ENCODE data around the gene TM9SF4.

The TM9SF4 gene

DNA sequence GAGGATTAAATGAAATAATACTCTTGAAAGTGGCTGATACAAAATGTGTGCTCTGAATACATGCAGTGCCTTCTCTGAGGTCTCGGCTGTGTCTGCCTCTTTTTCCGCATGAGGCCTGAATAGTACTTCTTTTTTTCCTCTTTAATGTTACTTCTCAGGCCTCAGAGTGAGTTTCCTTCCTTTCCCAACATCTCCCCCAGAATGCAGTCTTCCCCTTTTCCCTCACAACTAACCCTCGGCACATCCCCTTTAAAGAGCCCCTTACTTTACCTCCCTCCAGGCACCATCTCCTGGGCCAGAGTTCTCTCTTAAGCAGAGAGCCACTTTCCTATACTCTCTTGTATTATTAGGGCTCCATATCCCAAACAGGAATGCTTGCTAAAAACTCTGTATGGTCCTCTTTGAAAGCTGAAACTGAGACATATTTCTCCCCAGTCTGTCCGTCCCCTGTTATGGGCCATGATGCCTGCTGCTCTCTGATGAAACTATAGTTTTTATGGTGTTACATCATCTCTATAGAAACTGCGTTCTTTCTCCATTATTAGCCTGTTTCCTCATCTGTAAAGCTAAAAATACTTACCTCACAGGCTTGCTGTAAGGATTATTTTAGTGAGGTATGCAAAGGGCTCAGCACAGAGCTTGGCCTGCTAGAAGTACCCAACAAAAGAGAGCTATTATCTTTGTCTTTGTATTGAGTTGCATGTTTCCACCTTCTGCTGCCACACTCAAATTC is 95.8 kb downstream of the TM9SF4 start:
- H3K4me1 ChIP-seq (ENCODE audit: control insufficient read depth, insufficient read depth, low read length): peaks cover 63% of the 10 kb centered on the region
- peak overlapping the region; percentile 30 for H3K9ac ChIP-seq (ENCODE audit: low read length)
- peaks cover 17% of the 10 kb centered on the region for H3K36me3 ChIP-seq (ENCODE audit: control insufficient read depth, insufficient read depth, low read length, severe bottlenecking)
- no peaks in the 10 kb centered on the region for H3K9me3 ChIP-seq (ENCODE audit: control insufficient read depth, low read length)
- H3K4me3 ChIP-seq (ENCODE audit: low read length): no peak overlapping the region
- peak; percentile 54 for DNase-seq (ENCODE audit: low read depth)
- H3K27me3 ChIP-seq (replicated peaks; ENCODE audit: control insufficient read depth, insufficient read depth, low read length): no peaks in the 10 kb centered on the region

DNA sequence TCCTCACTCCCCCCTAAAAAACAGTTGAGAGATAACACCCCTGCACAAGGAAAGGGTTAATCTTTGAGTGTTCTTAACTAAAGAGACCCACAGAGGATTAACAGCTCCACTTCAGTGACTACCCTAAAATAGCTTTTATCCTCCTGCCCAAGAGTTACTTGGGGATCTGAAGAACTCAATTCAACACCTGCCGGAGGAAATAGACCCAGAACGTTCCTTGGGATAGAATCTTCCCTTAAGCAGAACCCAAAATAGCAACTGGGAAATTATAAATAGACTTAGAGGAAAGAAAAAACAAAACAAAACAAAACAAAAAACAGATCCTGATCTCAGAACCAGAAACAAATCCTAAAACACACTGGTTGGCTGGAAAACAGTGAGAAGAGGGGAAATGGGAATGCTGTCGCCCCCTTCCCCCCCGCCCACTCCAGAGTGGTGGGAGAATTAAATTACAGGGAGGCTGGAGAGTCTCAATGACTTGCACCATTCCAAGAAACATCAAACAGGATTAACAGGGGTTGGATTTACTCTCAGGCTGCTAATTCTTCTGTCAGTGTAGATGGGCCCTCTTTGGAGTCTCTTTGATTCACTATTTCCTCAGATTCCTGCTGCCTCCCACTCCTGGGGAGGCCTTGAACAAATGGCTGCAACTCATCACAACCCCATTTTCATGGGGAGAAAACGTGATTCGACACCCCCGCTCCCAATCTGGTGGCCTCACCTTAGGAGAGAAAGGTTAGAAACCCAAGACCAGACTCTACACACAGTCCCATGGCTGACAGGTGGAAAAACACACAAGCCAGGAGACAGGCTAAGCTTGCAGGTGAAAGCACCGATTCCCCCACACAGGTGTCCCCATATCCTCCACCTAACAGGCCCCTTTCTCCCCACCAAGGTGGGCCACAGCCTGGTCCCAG is 96.6 kb downstream of the TM9SF4 start:
- peaks cover 17% of the 10 kb centered on the region for H3K36me3 ChIP-seq (ENCODE audit: control insufficient read depth, insufficient read depth, low read length, severe bottlenecking)
- peak overlapping the region; percentile 98 for H3K4me3 ChIP-seq (ENCODE audit: low read length)
- DNase-seq (ENCODE audit: low read depth): no peak
- H3K4me1 ChIP-seq (ENCODE audit: control insufficient read depth, insufficient read depth, low read length): peaks cover 63% of the 10 kb centered on the region
- peak overlapping the region; percentile 99 for H3K9ac ChIP-seq (ENCODE audit: low read length)
- H3K9me3 ChIP-seq (ENCODE audit: control insufficient read depth, low read length): no peaks in the 10 kb centered on the region
- H3K27me3 ChIP-seq (replicated peaks; ENCODE audit: control insufficient read depth, insufficient read depth, low read length): no peaks in the 10 kb centered on the region

DNA sequence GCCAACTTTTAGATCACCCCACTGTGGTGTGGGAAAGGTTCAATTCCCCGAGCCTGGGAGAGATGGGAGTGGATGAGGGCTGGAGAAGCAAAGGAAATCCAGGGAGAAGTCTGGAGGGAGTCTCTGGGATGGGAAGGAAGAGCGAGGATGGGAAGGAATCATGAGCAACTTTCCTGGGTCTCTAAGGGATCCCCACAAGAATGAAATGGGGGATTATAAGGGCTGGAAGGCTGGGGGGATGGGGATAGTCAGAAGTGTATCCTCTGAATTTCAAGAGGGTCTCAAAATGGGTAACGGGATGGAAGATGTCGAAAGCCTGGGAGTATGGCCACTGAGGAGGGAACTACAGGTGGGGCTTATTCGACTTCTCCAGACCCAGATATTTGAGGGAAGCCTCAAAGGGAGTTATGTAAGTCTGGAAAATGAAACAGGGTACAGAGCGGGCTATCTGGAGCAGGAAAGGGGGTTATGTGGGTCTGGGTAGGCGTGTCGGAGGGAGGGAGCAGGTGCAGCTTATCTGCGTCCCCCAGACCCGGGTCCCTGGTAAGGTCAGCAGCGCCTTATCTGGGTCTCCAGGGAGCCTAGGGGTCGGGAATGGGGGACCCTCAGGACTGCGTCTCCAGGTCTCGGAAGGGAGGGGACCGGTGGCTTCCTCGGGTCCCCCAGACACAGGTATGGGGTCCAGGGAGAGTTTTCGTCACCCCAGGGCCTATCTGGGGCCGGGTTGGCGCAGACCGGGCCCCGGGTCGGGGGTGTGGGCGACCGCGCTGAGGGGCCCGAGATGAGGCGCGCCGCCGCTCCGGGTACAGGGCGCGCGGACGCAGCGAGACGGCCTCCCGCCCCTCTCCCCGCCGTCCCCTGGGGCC is 97.5 kb downstream of the TM9SF4 start:
- DNase-seq (ENCODE audit: low read depth): peak; percentile 30

DNA sequence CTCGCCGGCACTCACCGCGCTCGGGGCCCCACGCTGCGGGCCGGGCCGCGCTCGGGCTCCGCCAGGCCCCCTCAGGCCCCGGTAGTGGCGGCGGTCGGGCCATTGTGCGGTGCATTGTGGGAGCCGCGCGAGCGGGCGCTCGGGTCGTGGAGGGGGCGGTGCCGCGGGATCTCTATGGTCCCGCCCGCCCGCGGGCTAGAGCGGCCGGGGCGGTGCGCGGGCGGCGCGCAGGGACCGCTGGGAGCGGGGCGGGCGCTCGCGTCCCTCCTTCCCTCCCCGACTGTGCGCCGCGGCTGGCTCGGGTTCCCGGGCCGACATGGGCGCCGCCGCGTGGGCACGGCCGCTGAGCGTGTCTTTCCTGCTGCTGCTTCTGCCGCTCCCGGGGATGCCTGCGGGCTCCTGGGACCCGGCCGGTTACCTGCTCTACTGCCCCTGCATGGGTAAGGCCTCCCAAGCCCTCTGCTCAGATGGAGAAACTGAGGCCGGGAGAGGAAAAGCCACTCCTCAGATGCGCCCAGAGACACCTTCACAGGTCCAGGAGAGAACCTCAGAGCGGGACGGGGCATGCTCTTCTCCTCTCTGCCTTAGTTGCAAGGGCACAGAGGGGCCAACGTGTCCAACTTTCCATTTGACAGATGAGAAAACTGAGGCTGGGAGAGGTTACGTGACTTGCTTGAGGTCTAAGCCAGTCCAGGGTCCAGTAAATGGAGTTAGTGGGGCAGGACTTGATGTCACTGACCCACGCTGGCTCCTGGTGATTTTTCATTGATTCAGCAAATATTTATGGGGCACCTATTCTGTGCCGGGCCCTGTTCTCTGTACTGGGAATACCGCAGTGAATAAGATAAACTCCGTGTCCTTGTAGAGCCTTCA is 98.3 kb downstream of the TM9SF4 start, which contains the start of the genes PLAGL2 and POFUT1:
PLAGL2 (minus strand) TSS at position 118 of the 873 bp plus-strand sequence. CDS start 5,565 bp downstream, outside the sequence.
POFUT1 (plus strand) TSS at position 255 of the 873 bp plus-strand sequence; CDS start at position 317, 62 bp downstream.
- peaks cover 23% of the 10 kb centered on the region for H3K36me3 ChIP-seq (ENCODE audit: control insufficient read depth, insufficient read depth, low read length, severe bottlenecking)
- H3K4me1 ChIP-seq (ENCODE audit: control insufficient read depth, insufficient read depth, low read length): peaks cover 53% of the 10 kb centered on the region
- no peaks in the 10 kb centered on the region for H3K27me3 ChIP-seq (replicated peaks; ENCODE audit: control insufficient read depth, insufficient read depth, low read length)
- H3K9ac ChIP-seq (ENCODE audit: low read length): peak within 1 kb of the TSS; percentile 99
- H3K4me3 ChIP-seq (ENCODE audit: low read length): peak within 1 kb of the TSS; percentile 98
- peak; percentile 97 for DNase-seq (ENCODE audit: low read depth)
- no peaks in the 10 kb centered on the region for H3K9me3 ChIP-seq (ENCODE audit: control insufficient read depth, low read length)

More for the DNA sequence above, 97.5 kb downstream of the TM9SF4 start:
- no peaks in the 10 kb centered on the region for H3K27me3 ChIP-seq (replicated peaks; ENCODE audit: control insufficient read depth, insufficient read depth, low read length)
- peak overlapping the region; percentile 98 for H3K4me3 ChIP-seq (ENCODE audit: low read length)
- H3K36me3 ChIP-seq (ENCODE audit: control insufficient read depth, insufficient read depth, low read length, severe bottlenecking): peaks cover 19% of the 10 kb centered on the region
- H3K9me3 ChIP-seq (ENCODE audit: control insufficient read depth, low read length): no peaks in the 10 kb centered on the region
- peak overlapping the region; percentile 99 for H3K9ac ChIP-seq (ENCODE audit: low read length)
- H3K4me1 ChIP-seq (ENCODE audit: control insufficient read depth, insufficient read depth, low read length): peaks cover 55% of the 10 kb centered on the region

- Histone ChIP-seq H3K9ac (ENCODE audit: low read length) (peak overlapping the region; percentile 99), H3K4me3 (ENCODE audit: low read length) (peak overlapping the region; percentile 98), H3K27me3 (replicated peaks; ENCODE audit: control insufficient read depth, insufficient read depth, low read length) (no peaks in the 10 kb centered on the region), H3K36me3 (ENCODE audit: control insufficient read depth, insufficient read depth, low read length, severe bottlenecking) (peaks cover 23% of the 10 kb centered on the region), H3K4me1 (ENCODE audit: control insufficient read depth, insufficient read depth, low read length) (peaks cover 48% of the 10 kb centered on the region), H3K9me3 (ENCODE audit: control insufficient read depth, low read length) (no peaks in the 10 kb centered on the region)
- no peak for DNase-seq (ENCODE audit: low read depth)
These were observed 99.1 kb downstream of the TM9SF4 start for GRCh38 chr20:32208499-32209154.

GRCh38 chr20:32209850-32210605 is 100.5 kb downstream of the TM9SF4 start:
- no peak for DNase-seq (ENCODE audit: low read depth)
- H3K4me3 ChIP-seq (ENCODE audit: low read length): no peak overlapping the region
- peaks cover 35% of the 10 kb centered on the region for H3K4me1 ChIP-seq (ENCODE audit: control insufficient read depth, insufficient read depth, low read length)
- H3K9ac ChIP-seq (ENCODE audit: low read length): no peak overlapping the region
- no peaks in the 10 kb centered on the region for H3K27me3 ChIP-seq (replicated peaks; ENCODE audit: control insufficient read depth, insufficient read depth, low read length)
- H3K36me3 ChIP-seq (ENCODE audit: control insufficient read depth, insufficient read depth, low read length, severe bottlenecking): peaks cover 27% of the 10 kb centered on the region
- H3K9me3 ChIP-seq (ENCODE audit: control insufficient read depth, low read length): no peaks in the 10 kb centered on the region

DNA sequence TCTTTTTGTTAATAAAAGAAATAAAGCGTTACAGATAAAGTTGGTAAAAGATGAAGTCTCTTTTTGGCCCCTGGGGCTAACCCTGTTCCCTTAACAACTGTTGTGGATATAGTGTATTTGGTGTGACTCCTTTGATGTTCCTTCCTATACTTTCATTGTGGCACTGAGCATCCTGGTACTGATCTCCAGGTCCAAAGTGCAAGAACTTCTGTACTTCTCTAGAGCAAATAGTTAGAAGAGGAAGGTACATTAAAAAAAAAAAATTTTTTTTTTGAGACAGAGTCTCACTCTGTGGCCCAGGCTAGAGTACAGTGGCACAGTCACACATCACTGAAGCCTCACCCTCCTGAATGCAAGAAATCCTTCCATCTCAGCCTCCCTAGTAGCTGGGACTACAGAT is 104.4 kb downstream of the TM9SF4 start:
- Histone ChIP-seq H3K36me3 (ENCODE audit: control insufficient read depth, insufficient read depth, low read length, severe bottlenecking) (peaks cover 61% of the 10 kb centered on the region), H3K9me3 (ENCODE audit: control insufficient read depth, low read length) (no peaks in the 10 kb centered on the region), H3K9ac (ENCODE audit: low read length) (no peak overlapping the region), H3K4me3 (ENCODE audit: low read length) (no peak overlapping the region), H3K4me1 (ENCODE audit: control insufficient read depth, insufficient read depth, low read length) (peaks cover 10% of the 10 kb centered on the region), H3K27me3 (replicated peaks; ENCODE audit: control insufficient read depth, insufficient read depth, low read length) (no peaks in the 10 kb centered on the region)
- DNase-seq (ENCODE audit: low read depth): no peak

DNA sequence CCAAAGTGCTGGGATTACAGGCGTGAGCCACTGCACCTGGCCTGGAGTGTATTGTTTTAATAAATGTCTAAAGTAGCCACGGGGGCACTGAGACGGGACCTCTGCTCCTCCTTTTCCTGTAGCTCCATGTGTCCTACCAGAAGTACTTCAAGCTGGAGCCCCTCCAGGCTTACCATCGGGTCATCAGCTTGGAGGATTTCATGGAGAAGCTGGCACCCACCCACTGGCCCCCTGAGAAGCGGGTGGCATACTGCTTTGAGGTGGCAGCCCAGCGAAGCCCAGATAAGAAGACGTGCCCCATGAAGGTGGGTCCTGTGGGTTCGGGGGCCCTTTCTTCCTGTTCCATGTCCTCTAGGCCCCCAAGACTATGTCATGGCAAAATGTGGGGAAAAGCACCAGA is 105.6 kb downstream of the TM9SF4 start:
- Histone ChIP-seq H3K4me3 (ENCODE audit: low read length) (no peak overlapping the region), H3K36me3 (ENCODE audit: control insufficient read depth, insufficient read depth, low read length, severe bottlenecking) (peaks cover 62% of the 10 kb centered on the region), H3K4me1 (ENCODE audit: control insufficient read depth, insufficient read depth, low read length) (peaks cover 3% of the 10 kb centered on the region), H3K9me3 (ENCODE audit: control insufficient read depth, low read length) (no peaks in the 10 kb centered on the region), H3K27me3 (replicated peaks; ENCODE audit: control insufficient read depth, insufficient read depth, low read length) (no peaks in the 10 kb centered on the region), H3K9ac (ENCODE audit: low read length) (no peak overlapping the region)
- no peak for DNase-seq (ENCODE audit: low read depth)

- Histone ChIP-seq H3K27me3 (replicated peaks; ENCODE audit: control insufficient read depth, insufficient read depth, low read length) (no peaks in the 10 kb centered on the region), H3K4me1 (ENCODE audit: control insufficient read depth, insufficient read depth, low read length) (peaks cover 3% of the 10 kb centered on the region), H3K4me3 (ENCODE audit: low read length) (no peak overlapping the region), H3K36me3 (ENCODE audit: control insufficient read depth, insufficient read depth, low read length, severe bottlenecking) (peaks cover 58% of the 10 kb centered on the region), H3K9me3 (ENCODE audit: control insufficient read depth, low read length) (no peaks in the 10 kb centered on the region), H3K9ac (ENCODE audit: low read length) (no peak overlapping the region)
- DNase-seq (ENCODE audit: low read depth): no peak
These were observed 106.2 kb downstream of the TM9SF4 start for GRCh38 chr20:32215729-32216128.

Data from adipocyte (in vitro differentiated cells).